ENCODE measurements around the gene C1QTNF2. TPM values are rescaled to one million over a fixed set of nuclear protein-coding genes. Genes with fewer than 3 reads are reported as not detected.

C1QTNF2 gene
- total RNA-seq, 4 donors from 2014 or later, result 1.1 TPM; not detected in 2

DNA sequence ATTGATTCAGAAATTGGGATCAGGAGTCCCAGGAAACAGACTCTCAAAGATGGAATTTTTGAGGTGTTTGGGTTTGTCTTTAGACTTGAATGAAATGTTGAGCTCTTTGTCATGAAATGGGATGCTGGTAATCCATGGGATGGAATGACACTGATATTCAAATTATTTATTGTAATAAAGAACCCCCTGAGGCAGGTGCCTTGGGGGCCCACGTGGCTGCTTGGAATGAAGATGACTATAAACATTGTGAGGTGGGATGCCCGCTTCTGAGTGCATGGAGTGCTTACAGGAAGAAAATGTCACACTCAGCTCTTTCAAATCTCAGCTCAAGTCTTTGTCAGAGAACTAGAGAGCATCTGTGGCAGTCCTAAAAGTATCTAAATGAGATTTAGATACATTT lies 9.6 kb upstream of the C1QTNF2 start:
- 67 to 81% methylated on average over 2 of the region's 2 CpGs for WGBS, 2 donors

DNA sequence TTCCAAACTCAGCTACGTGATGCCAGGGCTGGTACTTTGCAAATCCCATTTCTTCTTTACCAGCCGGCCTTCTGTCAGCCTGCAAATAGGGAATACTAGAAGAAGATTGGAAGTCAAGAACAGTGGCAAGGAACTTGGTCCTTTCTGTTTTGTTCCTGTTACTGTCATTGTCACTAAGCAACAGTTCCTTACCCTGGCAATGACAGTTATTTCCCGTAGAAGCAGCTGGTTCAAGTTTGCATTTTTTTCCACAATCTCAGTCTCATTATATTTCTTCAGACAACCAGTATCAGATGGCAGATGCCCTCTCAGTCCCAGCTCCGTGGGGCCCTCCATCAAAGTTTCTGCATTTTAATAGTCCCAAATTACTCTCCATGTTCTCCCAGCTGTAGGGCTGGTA lies 9.1 kb upstream of the C1QTNF2 start:
- TF ChIP-seq POLR2A (IDR thresholded peaks at IDR 0.05), result no peak
- no peak for TF ChIP-seq CTCF (IDR thresholded peaks at IDR 0.05)
- H3K4me1 ChIP-seq, result no peaks in the 10 kb centered on the region
- WGBS, 2 donors, result 53 to 76% methylated on average over 4 of the region's 4 CpGs
- H3K9me3 ChIP-seq, result no peaks in the 10 kb centered on the region
- intact Hi-C loops (cut with DNase I), result no loop called here
- H3K27ac ChIP-seq, result no peak overlapping the region
- H3K4me3 ChIP-seq (replicated peaks in 1 of 3), result no peak overlapping the region
- H3K27me3 ChIP-seq, result no peaks in the 10 kb centered on the region
- no peaks in the 10 kb centered on the region for H3K36me3 ChIP-seq
- DNase-seq, result no peak

More for the DNA sequence above, 9.6 kb upstream of the C1QTNF2 start:
- H3K27ac ChIP-seq, result no peak overlapping the region
- DNase-seq, result no peak
- no peaks in the 10 kb centered on the region for H3K27me3 ChIP-seq
- H3K4me1 ChIP-seq, result no peaks in the 10 kb centered on the region
- TF ChIP-seq POLR2A (IDR thresholded peaks at IDR 0.05), result no peak
- TF ChIP-seq CTCF (IDR thresholded peaks at IDR 0.05), result no peak
- H3K4me3 ChIP-seq (replicated peaks in 1 of 3), result no peak overlapping the region
- intact Hi-C loops (cut with DNase I), result no loop called here
- no peaks in the 10 kb centered on the region for H3K36me3 ChIP-seq
- no peaks in the 10 kb centered on the region for H3K9me3 ChIP-seq

GRCh38 chr5:160378330-160378729 lies 7.9 kb upstream of the C1QTNF2 start:
- Histone ChIP-seq H3K27me3 (no peaks in the 10 kb centered on the region), H3K27ac (no peak overlapping the region), H3K36me3 (no peaks in the 10 kb centered on the region), H3K4me1 (no peaks in the 10 kb centered on the region), H3K4me3 (replicated peaks in 1 of 3) (no peak overlapping the region), H3K9me3 (no peaks in the 10 kb centered on the region)
- 75 to 79% methylated on average over 2 of the region's 2 CpGs for WGBS, 2 donors
- DNase-seq, result no peak
- intact Hi-C loops (cut with DNase I), result no loop called here
- TF ChIP-seq CTCF (IDR thresholded peaks at IDR 0.05), result no peak
- no peak for TF ChIP-seq POLR2A (IDR thresholded peaks at IDR 0.05)

DNA sequence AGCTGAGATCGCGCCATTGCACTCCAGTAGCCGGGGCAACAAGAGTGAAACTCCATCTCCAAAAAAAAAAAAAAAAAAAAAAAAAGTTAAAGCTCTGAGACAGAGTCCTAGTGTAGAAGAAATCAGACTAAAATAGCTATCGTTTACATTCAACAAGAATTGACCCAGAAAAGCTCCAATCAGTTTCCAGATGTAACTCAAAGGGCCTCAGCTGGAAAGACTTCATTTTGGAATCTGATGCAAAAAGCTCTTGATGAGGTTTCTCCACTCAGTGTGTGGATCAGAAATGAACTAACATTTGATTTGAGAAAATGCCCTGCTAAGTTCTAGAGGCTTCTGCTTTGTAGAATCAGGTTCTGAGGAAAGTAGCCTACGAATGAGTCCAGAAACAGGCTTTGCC lies 7.2 kb upstream of the C1QTNF2 start:
- intact Hi-C loops (cut with DNase I), result no loop called here
- Histone ChIP-seq H3K4me1 (no peaks in the 10 kb centered on the region), H3K9me3 (no peaks in the 10 kb centered on the region), H3K36me3 (no peaks in the 10 kb centered on the region), H3K27ac (no peak overlapping the region), H3K27me3 (no peaks in the 10 kb centered on the region), H3K4me3 (replicated peaks in 1 of 3) (no peak overlapping the region)
- DNase-seq, result no peak
- TF ChIP-seq POLR2A (IDR thresholded peaks at IDR 0.05) (no peak), CTCF (IDR thresholded peaks at IDR 0.05) (no peak)
- WGBS, 2 donors, result 85 to 91% methylated on average over 5 of the region's 5 CpGs

DNA sequence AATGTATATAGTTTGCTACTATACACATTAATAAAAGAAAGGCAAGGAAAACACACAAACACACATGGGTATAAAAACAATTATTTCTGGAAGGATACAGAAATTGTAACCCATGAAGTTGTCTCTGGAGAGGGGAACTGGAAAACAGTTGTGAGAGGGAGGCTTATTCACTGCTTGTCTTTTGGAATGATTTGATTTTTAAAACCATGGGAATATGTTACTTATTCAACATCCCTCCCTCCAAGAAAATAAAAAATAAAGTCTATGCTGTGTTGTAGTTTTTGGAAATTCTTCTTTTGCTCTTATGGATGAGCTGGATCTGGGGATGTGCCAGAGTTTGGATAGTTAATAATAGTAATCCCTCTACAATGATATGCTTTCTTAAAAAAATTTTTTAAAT lies 6.0 kb upstream of the C1QTNF2 start:
- intact Hi-C loops (cut with DNase I), result no loop called here
- H3K4me3 ChIP-seq (replicated peaks in 1 of 3), result no peak overlapping the region
- TF ChIP-seq CTCF (IDR thresholded peaks at IDR 0.05) (no peak), POLR2A (IDR thresholded peaks at IDR 0.05) (no peak)

More for the DNA sequence above, 6.0 kb upstream of the C1QTNF2 start:
- no peak for DNase-seq
- Histone ChIP-seq H3K27me3 (no peaks in the 10 kb centered on the region), H3K27ac (no peak overlapping the region), H3K36me3 (no peaks in the 10 kb centered on the region), H3K4me1 (no peaks in the 10 kb centered on the region), H3K9me3 (no peaks in the 10 kb centered on the region)

Data from thyroid gland (tissue), 4 donors.